ENCODE results near the gene IL17RA. TPM values are rescaled to one million over a fixed set of nuclear protein-coding genes. Genes with fewer than 3 reads are reported as not detected.

Gene IL17RA
- total RNA-seq, 3 donors from 2014 or later (not counting 1 experiment from before 2014, with no cell fraction given): 22.1 to 42.6 (median 28.7) TPM

DNA sequence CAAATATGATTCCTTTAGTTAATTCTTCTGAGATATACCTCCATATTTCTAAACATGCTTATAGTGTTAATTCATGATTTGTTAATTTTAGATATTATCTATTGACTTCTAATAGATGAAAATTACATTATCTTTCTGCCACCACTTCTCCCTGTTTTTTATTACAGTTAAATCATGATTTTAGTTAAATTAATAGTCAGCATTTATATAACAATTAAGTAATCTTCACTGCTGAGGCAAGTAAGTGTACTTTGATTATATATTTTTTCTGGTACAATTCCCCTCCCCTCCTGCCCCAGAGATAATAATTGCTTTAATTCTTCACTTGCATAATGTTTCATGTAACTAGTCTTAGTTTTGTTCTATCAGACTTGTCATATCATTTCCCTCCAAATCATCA lies 5.8 kb downstream of the IL17RA start:
- H3K27me3 Mint-ChIP-seq (ENCODE audit: low read depth in 2 of 2): no peaks in the 10 kb centered on the region
- Histone ChIP-seq H3K27ac (ENCODE audit: low read length) (no peak overlapping the region), H3K4me1 (ENCODE audit: control insufficient read depth, insufficient read depth, low read length) (peaks cover 49% of the 10 kb centered on the region), H3K27me3 (ENCODE audit: control insufficient read depth, insufficient read depth, low read length) (no peaks in the 10 kb centered on the region), H3K9me3 (ENCODE audit: control insufficient read depth, insufficient read depth, low read length) (no peaks in the 10 kb centered on the region), H3K4me3 (ENCODE audit: low read length) (no peak overlapping the region), H3K36me3 (ENCODE audit: control insufficient read depth, insufficient read depth, low read length) (no peaks in the 10 kb centered on the region)
- H3K36me3 Mint-ChIP-seq: peaks cover 7% of the 10 kb centered on the region
- H3K27ac Mint-ChIP-seq: no peak overlapping the region
- no peak overlapping the region for H3K4me3 Mint-ChIP-seq
- TF ChIP-seq, protein P1, sequence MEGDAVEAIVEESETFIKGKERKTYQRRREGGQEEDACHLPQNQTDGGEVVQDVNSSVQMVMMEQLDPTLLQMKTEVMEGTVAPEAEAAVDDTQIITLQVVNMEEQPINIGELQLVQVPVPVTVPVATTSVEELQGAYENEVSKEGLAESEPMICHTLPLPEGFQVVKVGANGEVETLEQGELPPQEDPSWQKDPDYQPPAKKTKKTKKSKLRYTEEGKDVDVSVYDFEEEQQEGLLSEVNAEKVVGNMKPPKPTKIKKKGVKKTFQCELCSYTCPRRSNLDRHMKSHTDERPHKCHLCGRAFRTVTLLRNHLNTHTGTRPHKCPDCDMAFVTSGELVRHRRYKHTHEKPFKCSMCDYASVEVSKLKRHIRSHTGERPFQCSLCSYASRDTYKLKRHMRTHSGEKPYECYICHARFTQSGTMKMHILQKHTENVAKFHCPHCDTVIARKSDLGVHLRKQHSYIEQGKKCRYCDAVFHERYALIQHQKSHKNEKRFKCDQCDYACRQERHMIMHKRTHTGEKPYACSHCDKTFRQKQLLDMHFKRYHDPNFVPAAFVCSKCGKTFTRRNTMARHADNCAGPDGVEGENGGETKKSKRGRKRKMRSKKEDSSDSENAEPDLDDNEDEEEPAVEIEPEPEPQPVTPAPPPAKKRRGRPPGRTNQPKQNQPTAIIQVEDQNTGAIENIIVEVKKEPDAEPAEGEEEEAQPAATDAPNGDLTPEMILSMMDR (IDR thresholded peaks at IDR 0.05): no peak
- intact Hi-C loops (cut with micrococcal nuclease): no loop called here
- no peaks in the 10 kb centered on the region for H3K9me3 Mint-ChIP-seq
- H3K4me1 Mint-ChIP-seq: peaks cover 51 to 54% of the 10 kb centered on the region in 2 donors
- no peak for DNase-seq
- no peak for ATAC-seq

DNA sequence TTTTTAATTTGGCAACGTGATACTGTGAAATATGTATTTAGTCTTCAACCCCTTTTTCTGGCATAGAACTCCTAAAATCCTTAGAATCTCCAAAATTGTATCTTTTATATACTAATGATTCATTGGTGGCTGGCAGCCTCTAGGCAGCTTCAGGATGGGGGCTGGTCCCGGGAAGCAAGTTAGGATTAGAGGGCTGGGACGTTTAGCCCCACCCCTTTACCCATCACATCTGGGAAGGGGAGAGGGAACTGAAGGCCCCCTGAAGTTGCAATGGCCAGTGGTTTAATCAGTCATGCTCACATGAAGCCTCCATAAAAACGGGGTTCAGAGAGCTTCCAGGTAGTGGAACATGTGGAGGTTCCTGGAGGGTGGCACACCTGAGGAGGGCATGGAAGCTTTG lies 7.1 kb downstream of the IL17RA start:
- no peak for ATAC-seq
- no peaks in the 10 kb centered on the region for H3K36me3 ChIP-seq (ENCODE audit: control insufficient read depth, insufficient read depth, low read length)
- H3K9me3 ChIP-seq (ENCODE audit: control insufficient read depth, insufficient read depth, low read length): no peaks in the 10 kb centered on the region
- Mint-ChIP-seq H3K27me3 (ENCODE audit: low read depth in 2 of 2) (no peaks in the 10 kb centered on the region), H3K4me3 (no peak overlapping the region), H3K4me1 (peaks cover 39 to 42% of the 10 kb centered on the region in 2 donors), H3K9me3 (no peaks in the 10 kb centered on the region), H3K36me3 (peaks cover 7% of the 10 kb centered on the region), H3K27ac (no peak overlapping the region)
- intact Hi-C loops (cut with micrococcal nuclease): no loop called here
- no peak overlapping the region for H3K4me3 ChIP-seq (ENCODE audit: low read length)
- 100% methylated on average over 1 of the region's 4 CpGs for WGBS (ENCODE audit: insufficient coverage)
- no peak overlapping the region for H3K27ac ChIP-seq (ENCODE audit: low read length)
- peaks cover 44% of the 10 kb centered on the region for H3K4me1 ChIP-seq (ENCODE audit: control insufficient read depth, insufficient read depth, low read length)
- DNase-seq: no peak
- H3K27me3 ChIP-seq (ENCODE audit: control insufficient read depth, insufficient read depth, low read length): no peaks in the 10 kb centered on the region
- TF ChIP-seq, protein P1 (IDR thresholded peaks at IDR 0.05): no peak

DNA sequence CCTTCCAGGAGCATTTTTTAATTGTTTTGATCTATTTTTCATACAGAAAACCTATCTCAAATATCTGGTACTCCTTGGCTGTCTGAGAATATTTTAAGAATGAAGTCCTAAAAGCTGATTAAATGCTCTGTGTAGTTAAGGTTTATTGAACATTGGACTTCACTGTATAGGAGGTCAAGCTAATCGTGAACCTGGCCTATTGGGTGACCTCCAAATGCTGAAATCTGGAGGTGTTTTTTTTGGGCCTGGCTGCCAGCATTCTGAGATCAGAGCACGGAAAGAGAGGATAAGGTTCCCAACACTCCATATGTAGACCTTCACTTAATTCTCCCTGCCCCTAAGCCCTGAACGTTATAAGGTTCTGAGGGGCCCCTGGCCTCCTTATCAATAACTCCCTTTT lies 8.3 kb downstream of the IL17RA start:
- intact Hi-C loops (cut with micrococcal nuclease): no loop called here
- H3K36me3 Mint-ChIP-seq: peaks cover 7% of the 10 kb centered on the region
- TF ChIP-seq, protein P1 (IDR thresholded peaks at IDR 0.05): no peak
- H3K27me3 Mint-ChIP-seq (ENCODE audit: low read depth in 2 of 2): no peaks in the 10 kb centered on the region
- Histone ChIP-seq H3K27me3 (ENCODE audit: control insufficient read depth, insufficient read depth, low read length) (no peaks in the 10 kb centered on the region), H3K9me3 (ENCODE audit: control insufficient read depth, insufficient read depth, low read length) (no peaks in the 10 kb centered on the region), H3K36me3 (ENCODE audit: control insufficient read depth, insufficient read depth, low read length) (peaks cover 7% of the 10 kb centered on the region), H3K27ac (ENCODE audit: low read length) (no peak overlapping the region), H3K4me3 (ENCODE audit: low read length) (no peak overlapping the region), H3K4me1 (ENCODE audit: control insufficient read depth, insufficient read depth, low read length) (peaks cover 42% of the 10 kb centered on the region)
- 84% methylated on average over 3 of the region's 3 CpGs for WGBS (ENCODE audit: insufficient coverage)
- H3K9me3 Mint-ChIP-seq: no peaks in the 10 kb centered on the region
- no peak for DNase-seq
- H3K27ac Mint-ChIP-seq: no peak overlapping the region
- peaks cover 39 to 40% of the 10 kb centered on the region in 2 donors for H3K4me1 Mint-ChIP-seq
- ATAC-seq: no peak
- H3K4me3 Mint-ChIP-seq: no peak overlapping the region

DNA sequence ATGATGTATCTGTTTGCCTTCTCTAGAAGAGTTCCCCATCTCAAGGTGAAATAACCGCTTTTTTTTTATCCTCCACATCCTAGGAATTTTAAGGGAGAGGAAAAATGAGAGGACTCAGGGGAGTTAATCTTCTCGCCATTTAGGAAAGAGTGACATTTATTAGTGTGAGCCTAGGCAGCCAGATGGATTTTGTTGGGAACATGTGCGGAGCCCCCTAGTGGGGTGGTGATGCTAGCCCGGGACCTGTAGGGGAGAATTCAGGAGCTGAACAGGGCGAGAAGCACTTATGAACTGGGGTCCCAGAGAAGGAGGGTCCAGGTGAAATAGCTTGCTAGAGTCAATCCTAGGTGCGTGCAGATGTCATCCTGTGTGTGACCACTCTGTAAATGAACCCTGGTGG lies 10.7 kb downstream of the IL17RA start:
- intact Hi-C loops (cut with micrococcal nuclease): no loop called here
- over 99% methylated on average over 5 of the region's 6 CpGs for WGBS (ENCODE audit: insufficient coverage)
- no peaks in the 10 kb centered on the region for H3K9me3 Mint-ChIP-seq
- ATAC-seq: no peak
- Histone ChIP-seq H3K4me3 (ENCODE audit: low read length) (no peak overlapping the region), H3K27me3 (ENCODE audit: control insufficient read depth, insufficient read depth, low read length) (no peaks in the 10 kb centered on the region), H3K4me1 (ENCODE audit: control insufficient read depth, insufficient read depth, low read length) (peaks cover 45% of the 10 kb centered on the region), H3K27ac (ENCODE audit: low read length) (no peak overlapping the region), H3K36me3 (ENCODE audit: control insufficient read depth, insufficient read depth, low read length) (peaks cover 22% of the 10 kb centered on the region), H3K9me3 (ENCODE audit: control insufficient read depth, insufficient read depth, low read length) (no peaks in the 10 kb centered on the region)
- peaks cover 7% of the 10 kb centered on the region for H3K36me3 Mint-ChIP-seq
- H3K27ac Mint-ChIP-seq: no peak overlapping the region
- no peak overlapping the region for H3K4me3 Mint-ChIP-seq
- DNase-seq: no peak
- peaks cover 50 to 57% of the 10 kb centered on the region in 2 donors for H3K4me1 Mint-ChIP-seq
- TF ChIP-seq, protein P1 (IDR thresholded peaks at IDR 0.05): no peak
- no peaks in the 10 kb centered on the region for H3K27me3 Mint-ChIP-seq (ENCODE audit: low read depth in 2 of 2)

Measured in natural killer cell (primary cell).